NCI-H748 (cell line): ENCODE measurements around the gene MAGI1.

Experiments used
- DNase-seq: peaks from one replicate; lab custom pipeline; 2025; ENCODE audit not compliant: unreplicated experiment; lab: John Stamatoyannopoulos, UW

The MAGI1 gene

DNA sequence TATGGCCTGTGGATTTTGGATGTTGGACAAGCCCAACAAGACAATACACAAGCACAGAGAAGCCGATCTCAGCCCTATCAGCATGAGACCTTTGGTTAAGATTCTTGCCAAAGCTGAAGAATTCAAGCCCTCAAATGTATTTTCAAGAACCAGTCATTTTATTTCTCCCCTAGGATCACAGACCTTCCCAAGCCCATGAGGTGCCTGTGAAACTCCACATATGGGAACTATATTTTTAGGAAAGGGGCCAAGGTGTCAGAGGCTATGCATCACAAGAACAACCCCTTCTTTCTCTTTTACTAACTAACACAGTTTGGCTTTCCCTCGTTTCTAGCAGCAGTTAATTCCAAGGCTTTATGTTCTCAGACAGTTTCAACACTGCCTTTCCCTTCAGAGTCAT is 364.5 kb downstream of the MAGI1 start:
- DNase-seq, result no peak

DNA sequence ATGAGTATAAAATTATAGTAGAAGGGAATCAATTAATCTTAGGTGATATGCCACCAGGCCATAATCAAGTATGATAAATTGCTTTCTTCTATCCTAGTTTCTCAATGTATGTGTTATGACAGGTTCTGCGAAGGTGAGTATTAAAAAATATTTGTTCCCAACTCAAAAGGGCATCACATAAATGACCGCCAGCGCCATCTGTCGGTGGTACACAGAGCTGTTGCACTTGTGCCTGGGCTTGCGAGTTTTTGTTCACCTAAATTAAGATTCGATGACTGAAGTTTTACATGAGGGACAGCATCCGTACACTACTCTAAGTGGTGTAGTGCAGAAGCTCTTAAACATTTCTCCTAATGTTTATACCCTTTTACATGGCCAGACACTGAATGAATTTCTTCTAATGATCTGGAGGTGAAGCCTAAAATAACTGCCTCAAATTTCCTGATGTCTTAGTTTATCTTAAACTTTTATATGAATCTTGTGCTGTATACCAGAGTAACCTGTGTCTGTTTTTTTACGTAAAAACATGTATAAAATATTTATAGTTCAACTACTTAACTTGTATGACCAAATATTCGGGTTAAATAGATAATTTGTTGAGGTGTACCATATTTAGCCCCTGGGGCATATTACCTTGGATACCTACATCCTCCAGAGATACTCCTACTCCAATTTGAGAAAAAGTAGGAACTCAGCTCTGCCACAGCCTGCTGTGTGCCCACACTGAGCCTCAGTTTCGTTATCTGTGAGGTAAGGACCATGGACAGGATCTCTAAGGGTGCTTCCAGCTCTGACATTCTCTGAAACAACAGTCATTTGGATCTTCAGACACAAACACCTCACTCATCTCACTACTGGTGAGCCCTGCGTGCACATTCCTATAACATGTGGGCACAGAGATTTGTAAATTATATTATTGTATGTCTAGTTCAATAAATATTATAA is 365.6 kb downstream of the MAGI1 start:
- peak; percentile 62 for DNase-seq

DNA sequence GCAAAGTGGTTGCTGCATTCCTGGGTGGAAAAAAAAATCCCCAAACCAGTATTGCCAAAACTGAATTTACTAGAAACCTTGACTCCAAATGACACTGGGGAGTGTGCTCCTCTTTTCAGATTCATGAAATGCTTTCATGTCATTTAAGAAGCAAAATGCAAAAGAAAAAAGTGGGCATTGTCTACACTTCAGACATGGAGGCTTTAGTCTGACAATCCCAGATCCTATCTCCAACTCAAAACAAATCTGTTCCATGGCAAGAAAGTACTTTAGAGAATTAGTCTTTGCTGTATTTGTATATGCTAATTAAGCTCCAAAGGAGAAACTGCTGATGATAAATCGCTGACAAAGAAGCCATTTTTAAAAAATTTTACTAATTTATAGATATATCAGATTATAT is 366.7 kb downstream of the MAGI1 start:
- no peak for DNase-seq

DNA sequence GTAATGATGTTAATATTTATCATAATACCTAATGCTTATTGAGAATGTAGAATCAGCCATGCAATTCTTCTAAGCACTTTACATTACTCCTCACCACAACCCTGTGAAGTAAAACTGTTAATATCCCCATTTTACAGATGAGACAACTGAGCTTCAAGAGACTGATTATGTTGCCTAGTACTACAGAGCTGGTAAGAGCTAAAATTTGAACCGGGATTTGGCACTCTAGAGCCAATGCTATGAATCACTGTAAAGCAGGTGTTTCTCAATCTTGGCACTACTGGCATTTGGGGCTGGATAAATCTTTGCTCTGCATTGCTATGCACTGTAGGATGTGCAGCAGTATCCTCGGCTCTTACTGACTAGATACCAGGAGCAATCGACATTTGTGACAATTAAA is 367.7 kb downstream of the MAGI1 start:
- DNase-seq, result no peak

DNA sequence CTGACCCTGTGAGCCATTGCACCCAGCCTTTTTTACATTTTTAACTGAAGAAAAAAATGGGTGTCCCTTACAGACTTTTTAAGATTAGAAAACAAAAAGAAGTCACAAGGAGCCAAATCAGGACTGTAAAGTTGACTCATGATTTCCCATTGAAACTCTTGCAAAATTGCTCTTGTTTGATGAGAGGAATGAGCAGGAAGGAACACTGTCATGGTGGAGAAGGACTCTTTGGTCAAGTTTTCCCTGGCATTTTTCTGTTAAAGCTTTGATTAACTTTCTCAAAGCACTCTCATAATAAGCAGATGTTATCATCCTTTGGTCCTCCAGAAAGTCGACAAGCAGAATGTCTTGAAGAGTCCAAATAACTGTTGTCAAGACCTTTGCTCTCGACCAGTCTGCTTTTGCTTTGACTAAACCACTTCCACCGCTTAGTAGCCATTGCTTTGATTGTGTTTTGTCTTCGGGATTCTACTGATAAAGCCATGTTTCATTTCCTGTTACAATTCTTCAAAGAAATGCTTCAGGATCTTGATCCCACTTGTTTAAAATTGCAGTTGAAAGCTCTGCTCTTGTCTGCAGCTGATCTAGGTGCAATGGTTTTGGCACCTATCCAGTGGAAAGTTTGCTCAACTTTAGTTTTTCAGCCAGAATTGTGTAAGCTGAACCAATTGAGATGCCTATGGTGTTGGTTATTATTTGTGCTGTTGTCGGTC is 369.4 kb downstream of the MAGI1 start:
- DNase-seq, result no peak

DNA sequence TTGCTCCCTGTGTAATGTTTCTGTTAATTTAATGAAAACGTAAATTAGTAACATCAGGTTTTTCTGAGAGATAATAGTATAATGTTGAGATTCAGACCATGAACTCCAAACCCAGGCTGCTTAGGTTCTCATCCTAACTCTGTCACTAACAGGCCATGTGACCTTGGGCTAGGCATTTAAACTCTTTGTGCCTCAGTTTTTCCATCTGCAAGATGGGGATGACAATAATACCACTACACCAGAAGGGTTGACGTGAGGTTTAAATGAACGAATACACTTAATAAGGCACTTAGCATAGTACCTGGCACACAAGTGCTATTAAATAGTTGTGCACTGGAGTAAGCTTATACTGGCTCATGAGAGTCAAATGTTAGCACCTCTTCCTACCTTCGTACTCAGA is 370.8 kb downstream of the MAGI1 start:
- no peak for DNase-seq

DNA sequence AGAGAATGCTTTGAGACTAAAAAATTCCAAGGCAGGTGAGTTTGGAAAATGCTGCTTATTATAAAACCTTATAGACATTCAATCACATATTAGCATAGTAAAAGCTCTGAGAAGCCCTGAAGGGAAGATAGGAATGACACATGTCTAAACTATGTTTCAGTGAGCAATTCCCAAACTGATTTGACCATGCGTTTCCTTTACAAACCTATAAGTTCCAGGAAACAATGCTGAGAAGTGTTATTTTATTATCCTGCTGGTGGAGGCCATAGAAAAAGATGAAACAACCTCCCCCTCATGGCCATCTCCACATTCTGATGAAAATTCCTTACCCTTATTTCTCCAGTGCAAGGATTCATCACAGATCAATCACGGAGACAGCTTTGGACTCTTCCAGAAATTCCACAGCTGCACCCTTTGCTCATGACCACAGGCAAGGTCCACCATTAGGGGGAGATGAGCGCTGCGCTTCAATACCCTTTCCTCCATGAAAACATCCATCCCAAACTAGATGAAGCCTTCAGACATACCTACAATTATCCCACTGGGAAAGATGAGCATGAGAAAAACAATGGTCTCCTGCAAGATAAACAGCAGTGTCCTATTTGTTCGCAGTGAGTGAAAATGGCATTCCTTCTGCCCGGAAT is 372.1 kb downstream of the MAGI1 start:
- DNase-seq, result no peak

DNA sequence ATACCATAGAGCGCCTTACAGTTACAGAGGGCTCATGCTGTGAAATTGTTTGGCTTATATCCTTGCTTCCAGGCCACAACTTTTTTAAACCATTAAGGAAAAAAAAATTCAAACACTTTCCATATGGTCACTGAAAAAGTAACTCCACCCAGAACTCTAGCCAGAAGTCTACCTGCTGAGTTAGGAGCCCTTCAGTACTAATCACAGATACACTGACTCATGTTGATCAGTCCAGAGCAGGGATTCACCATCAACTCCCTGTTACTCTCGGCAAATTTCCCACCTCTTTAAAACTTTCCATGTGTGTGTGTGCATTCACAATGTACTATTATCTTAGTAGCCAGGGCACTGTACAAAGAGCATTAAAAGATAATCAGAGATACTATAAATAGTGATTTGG is 372.8 kb downstream of the MAGI1 start:
- no peak for DNase-seq

DNA sequence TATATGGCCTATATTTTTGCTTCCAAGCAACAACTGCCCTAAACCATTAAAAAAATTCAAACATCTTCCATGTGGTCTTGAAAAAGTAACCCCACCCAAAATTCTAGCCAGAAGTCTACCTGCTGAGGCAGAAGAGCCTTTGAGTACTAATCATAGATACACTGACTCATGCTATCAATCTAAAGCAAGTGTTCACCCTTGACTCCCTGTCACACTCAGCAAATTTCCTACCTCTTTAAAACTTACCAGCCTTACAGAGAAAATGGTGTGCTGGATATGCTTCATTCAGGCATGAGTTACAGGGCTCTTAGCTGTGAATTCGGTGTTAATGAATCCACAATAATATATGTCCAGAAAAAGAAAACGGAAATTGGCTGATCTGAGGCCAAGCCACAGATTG is 373.8 kb downstream of the MAGI1 start:
- no peak for DNase-seq

DNA sequence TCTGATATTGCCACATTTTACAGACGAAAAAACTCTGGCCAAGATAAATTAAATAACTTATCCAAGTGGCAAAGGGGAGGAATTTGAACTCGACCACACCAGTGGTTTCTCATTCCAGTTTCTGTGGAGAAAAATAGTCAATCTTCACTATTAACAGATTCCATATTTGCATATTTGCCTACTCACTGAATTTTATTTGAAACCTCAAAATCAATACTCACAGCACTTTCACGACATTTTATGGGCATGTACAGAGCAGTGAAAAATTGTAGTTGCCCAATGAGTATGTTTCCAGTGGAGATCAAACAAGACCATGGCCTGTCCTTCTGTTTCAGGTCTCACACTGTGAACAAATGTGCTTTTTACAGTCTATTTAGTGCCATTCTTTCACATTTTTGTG is 374.3 kb downstream of the MAGI1 start:
- no peak for DNase-seq

DNA sequence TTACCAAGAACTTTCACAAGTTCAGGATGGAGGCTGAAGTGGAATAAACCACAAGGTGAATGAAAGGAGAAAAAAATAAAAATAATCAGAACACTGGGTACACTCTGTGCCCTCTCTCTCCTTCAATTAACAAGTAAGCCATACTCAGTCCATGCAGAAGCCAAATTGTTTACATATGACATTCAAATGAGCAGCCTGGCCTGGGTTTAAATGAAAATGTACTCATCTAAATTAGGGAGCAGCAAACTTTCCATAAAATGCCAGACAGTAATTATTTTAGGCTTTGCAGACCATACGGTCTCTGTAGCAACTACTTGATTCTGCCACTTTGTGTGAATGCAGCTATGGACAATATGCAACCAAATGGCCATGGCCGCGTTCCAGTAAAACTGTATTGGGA is 376.6 kb downstream of the MAGI1 start:
- DNase-seq, result no peak

DNA sequence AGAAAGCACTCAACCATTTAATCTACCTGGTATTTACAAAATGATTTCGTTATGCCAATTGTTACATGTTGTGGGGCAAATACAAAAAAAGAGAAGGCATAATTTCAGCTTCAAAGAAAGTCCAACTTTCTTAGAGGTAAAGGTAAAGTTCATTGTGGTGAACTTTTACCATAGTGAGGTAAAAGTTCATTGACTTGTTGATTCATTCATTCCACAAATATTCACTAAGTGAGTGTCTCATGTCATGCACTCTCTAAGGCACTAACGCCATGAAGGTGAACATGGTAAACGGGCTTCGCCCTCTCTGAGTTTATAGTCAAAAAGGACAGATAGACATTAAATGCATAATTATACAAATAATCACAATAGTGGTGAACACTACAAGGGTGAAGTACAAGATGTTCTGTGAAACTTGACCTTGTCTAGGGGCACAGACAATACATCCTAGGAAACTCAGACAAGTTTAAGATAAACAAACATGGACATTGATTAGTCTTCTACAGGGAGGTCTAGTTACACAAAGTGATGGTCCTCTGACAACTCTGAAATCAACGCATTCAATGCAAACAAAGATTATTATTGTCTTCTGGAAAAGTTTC is 378.6 kb downstream of the MAGI1 start:
- DNase-seq, result no peak

DNA sequence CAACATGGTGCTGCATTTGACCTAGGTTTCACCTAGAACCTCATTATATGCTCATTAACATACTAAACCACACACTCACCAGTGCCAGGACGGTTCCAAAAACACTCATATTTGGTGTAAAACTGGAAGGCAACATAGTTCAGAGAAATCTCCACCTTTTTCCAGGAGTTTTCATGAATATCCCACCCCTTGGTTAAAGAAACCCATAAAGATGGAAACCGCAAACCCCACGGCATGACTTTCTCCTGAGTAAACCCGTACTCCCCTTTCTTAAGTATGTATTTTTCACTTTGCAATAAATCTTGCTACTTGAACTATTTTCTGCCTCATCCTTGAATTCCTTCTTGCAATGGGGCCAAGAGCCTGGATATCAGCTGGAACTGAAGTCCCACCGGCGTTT is 379.3 kb downstream of the MAGI1 start:
- DNase-seq, result no peak

DNA sequence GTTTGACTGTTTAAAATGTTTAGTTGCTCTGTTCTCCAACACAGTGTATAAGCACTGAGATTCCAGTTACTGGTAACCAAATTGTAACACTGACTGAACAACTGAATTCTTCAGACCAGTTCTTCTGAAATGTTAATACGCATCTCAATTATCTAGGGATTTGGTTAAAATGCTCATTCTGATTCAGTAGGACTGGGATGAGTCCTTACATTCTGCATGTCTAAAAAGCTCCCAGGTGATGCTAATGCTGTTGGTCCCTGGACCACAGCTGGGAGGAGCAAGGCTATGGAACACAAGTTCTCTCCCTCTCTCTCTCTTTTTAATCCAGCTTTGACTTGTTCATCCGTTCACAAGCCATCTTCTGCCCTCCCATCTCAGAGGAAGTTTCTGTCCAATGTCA is 380.3 kb downstream of the MAGI1 start:
- no peak for DNase-seq

DNA sequence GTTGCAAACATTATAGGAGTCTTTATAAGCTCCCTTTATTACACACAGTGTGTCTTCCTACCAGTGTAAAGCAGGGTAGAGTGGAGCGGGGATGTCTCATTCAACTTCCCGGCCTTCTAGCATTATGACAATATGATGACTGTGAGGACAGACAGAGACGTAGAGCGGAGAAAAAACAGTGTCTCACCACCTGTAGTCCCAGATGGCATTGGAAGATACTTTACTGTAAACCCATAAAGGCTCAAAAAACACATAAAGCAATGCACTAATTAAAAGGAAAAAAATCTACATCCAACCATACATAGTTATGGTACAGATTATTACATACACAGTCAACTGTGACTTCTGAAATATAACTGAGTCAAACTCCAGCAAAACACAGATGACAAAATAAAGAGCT is 383.7 kb downstream of the MAGI1 start:
- DNase-seq, result no peak

DNA sequence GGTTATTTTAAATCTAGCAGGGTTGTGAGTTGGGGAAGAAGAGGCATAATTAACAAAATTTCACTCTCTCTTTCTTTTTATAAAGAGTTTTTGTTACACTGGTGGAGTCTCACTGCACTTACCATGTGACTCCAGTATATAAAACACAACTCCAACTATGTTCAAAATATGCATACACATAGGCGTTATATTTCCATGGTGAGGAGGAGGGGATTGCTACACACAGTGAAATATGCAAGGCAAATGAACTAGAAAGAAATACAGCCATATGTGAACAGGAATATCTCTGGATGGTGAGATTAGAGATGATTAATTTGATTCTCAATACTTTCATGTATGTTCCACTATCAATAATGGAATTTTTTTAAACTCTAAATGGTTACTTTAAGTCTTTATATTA is 385.0 kb downstream of the MAGI1 start:
- DNase-seq, result no peak

DNA sequence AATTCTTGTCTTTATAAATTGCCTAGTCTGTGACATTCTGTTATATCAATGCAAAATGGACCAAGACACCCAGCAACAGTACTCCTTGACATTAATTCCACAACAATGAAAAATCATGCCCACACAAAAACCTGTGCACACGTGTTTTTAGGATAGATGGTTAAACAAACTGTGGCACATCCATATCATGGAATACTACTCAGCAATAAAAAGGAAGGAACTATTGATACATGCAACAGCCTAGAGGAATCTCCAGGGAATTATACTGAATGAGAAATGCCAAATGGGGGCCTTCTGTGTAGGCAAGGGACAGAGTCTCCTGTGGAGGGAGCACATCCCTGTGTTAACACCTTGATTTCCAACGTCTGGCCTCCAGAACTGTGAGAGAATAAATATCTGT is 388.5 kb downstream of the MAGI1 start:
- no peak for DNase-seq

DNA sequence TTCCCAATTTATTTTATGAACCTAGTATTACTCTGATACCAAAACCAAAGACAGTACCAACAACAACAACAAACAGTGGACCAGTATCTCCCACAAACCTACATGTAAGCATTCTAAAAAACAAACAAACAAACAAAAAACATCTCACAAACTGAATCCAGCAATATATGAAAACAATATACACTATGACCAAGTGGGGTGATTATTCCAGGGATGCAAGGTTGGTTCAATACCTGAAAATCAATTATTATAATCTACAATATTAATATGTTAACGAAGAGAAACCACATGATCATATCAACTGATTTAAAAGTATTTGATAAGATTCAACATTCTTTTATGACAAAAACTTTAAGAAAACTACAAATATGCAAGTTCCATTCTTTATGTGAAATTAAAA is 391.3 kb downstream of the MAGI1 start:
- DNase-seq, result no peak

DNA sequence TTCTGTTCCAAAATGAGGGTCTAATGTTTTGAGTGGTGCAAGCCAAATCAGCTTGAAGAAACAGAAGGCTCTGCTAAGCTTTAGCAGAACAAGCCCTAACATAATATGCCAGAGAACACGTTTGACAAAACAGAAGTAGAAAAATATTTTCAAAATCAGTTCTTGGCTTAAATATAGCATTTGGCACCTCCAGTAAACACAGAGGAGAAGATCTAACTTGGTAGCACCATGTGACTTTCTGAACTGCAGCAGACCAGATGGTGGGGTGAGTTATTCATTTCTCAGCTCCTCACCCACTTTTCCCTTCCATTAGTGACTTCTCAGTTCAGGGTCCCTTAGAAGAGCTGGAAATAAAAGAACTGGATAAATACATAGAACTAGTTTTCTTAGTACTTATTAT is 395.8 kb downstream of the MAGI1 start:
- DNase-seq, result no peak

DNA sequence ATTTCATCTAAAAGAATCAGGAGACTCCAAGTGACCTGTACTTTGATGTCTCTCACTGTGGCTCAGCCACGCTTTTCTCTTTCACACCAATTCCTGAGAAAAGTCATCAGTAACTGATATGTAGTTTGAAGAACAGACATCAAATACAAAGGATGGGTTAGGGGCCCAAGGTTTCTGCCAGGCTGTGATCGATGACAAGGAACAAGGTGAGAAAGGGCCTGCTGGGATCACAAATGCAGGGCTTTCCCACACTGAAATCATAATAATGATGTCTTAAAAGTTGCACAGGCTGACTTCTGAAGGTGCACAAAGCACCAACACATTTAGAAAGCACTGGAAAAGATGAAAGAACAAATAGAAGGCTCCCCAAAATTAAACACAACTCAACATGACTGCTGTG is 396.9 kb downstream of the MAGI1 start:
- DNase-seq, result no peak

DNA sequence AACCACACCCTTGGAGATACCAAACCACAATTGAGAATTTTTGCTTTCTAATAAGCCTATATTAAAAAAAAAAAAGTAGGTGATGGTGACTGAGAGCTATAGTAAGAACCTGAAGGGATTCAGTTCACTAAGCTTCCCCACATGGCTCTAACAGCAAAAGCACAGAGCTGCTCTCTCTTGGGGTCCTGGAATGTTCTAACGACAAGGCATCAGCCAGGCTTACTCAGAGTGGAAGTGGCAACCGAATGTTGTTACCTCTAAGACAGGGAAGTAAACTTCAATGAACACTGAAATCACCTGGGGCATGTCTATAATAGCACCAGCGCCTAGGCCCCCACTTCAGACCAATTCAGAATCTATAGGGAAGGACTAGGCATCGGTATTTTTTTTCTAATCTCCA is 397.7 kb downstream of the MAGI1 start:
- DNase-seq, result no peak

DNA sequence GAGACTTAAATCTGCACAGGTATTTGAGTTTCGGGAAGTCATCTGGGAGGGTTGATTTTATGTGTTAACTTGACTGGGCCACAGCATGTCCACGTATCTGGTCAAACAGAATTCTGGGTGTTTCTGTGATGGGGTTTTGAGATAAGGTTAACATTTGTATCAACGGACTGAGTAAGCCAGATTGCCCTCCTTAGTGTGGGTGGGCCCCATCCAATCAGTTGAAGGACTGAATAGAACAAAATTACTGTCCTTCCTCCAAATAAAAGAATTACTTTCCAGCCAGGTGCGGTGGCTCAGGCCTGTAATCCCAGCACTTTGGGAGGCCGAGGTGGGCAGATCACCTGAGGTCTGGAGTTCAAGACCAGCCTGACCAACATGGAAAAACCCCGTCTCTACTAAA is 399.3 kb downstream of the MAGI1 start:
- DNase-seq, result no peak
